Epidermal melanocyte (primary cell): ENCODE measurements around the gene PTGDS.
"Not testable (repeated sequence)": the region's sequence is repeated elsewhere in the genome, so short reads cannot be mapped to it uniquely, and the experiment has no call there.

Experiments used
- DNase-seq: peaks from one replicate; pipeline ENCODE4 v3.0.0; 2011; ENCODE audit warnings: low spot score; ENCODE audit not compliant: insufficient read length

The PTGDS gene

GRCh38 chr9:136990242-136990911 is 13.1 kb downstream of the PTGDS start:
- no peak for DNase-seq

GRCh38 chr9:136991993-136992818 is 14.9 kb downstream of the PTGDS start, which contains the start of gene PAXX:
Gene PAXX, plus strand, starts transcription at chr9:136992422. Its CDS starts 22 bp downstream, at chr9:136992444.
- peak; percentile 99 for DNase-seq

- DNase-seq: no peak
These were observed 15.6 kb downstream of the PTGDS start for GRCh38 chr9:136992819-136993369.

- DNase-seq: no peak
These were observed 17.0 kb downstream of the PTGDS start for GRCh38 chr9:136994180-136994887.

- no peak for DNase-seq
These were observed 17.6 kb downstream of the PTGDS start for GRCh38 chr9:136994888-136995230.

- no peak for DNase-seq
These were observed 18.1 kb downstream of the PTGDS start for GRCh38 chr9:136995362-136995761.

GRCh38 chr9:136995772-136996311 is 18.5 kb downstream of the PTGDS start:
- DNase-seq: no peak

- no peak for DNase-seq
These were observed 19.3 kb downstream of the PTGDS start, which contains the start of gene CLIC3 for GRCh38 chr9:136996361-136997292. Gene CLIC3, minus strand, starts transcription at chr9:136996568. Its CDS starts 25 bp downstream, at chr9:136996543.

GRCh38 chr9:136997371-136997770 is 20.1 kb downstream of the PTGDS start:
- DNase-seq: no peak

- no peak for DNase-seq
These were observed 20.5 kb downstream of the PTGDS start for GRCh38 chr9:136997830-136998234.

- peak; percentile 78 for DNase-seq
These were observed 23.1 kb downstream of the PTGDS start for GRCh38 chr9:137000177-137000930.

- no peak for DNase-seq
These were observed 24.7 kb downstream of the PTGDS start for GRCh38 chr9:137001857-137002645.

- DNase-seq: no peak
These were observed 25.3 kb downstream of the PTGDS start for GRCh38 chr9:137002646-137003041.

GRCh38 chr9:137004285-137004684 is 27.0 kb downstream of the PTGDS start:
- not testable (repeated sequence) for DNase-seq

- DNase-seq: no peak
These were observed 29.1 kb downstream of the PTGDS start for GRCh38 chr9:137006116-137007003.

GRCh38 chr9:137007108-137007815 is 30.0 kb downstream of the PTGDS start:
- no peak for DNase-seq

- DNase-seq: no peak
These were observed 30.5 kb downstream of the PTGDS start for GRCh38 chr9:137007816-137008270.
